Nasal cavity respiratory epithelium epithelial cell of viscerocranial mucosa (primary cell): ENCODE results near the gene PDE4A. TPM values are rescaled to one million over a fixed set of nuclear protein-coding genes. Genes with fewer than 3 reads are reported as not detected.

Experiments
- total RNA-seq: library from RNA; depleted of rRNA; stranded (reverse); fragments of >200 nt; gene quantifications from 2 replicates; pipeline ENCODE4 v1.2.3, GENCODE V29; 2014

The PDE4A gene
- 0.34 and 1.9 TPM in 2 replicates for total RNA-seq

GRCh38 chr19:10420444-10421239 is at the start of gene PDE4A:
TSS of gene PDE4A (plus strand) at chr19:10420538. CDS start at chr19:10420765, 227 bp downstream.

DNA sequence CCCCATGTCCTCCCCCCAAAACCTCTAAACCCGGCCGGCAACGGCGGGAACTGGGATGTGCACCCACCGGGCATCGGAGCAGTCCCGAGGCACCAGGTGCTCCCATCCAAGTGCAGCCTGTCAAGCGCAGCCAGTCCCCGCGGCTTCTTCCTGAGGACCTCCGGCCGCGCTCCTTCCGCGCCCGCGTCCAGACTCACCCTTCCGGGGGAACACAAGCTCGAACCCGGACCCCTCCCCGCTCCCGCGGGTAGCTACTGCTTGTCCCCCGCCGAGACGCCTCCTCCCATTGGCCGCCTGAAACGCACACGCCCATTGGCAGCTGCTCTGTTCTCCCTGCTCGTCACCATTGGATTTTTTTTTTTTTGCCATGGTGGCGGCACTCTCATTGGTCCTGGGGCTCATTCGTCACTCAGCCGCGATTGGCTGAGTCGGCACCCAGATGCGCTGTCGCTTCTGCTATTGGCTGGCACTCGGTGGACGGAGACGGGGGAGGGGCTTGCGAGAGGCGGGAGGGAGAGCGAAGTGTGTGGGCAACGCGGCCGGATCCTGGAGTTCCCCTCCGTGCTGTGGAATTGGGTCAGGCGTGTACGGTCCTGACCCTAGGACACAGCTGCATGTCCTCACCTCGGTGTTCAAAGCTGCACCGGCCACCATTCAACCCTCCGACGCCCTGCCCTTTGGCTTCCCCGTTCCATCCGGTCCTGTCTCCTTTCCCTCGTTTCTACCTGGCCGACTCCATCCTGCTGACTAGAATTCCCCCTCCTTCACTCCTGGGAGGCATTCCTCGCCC is 39.8 kb upstream of the PDE4A start, which contains the start of gene TYK2:
TSS of gene TYK2 (minus strand) at position 260 of the 790 bp plus-strand sequence. CDS start 2,166 bp downstream, outside the sequence.

DNA sequence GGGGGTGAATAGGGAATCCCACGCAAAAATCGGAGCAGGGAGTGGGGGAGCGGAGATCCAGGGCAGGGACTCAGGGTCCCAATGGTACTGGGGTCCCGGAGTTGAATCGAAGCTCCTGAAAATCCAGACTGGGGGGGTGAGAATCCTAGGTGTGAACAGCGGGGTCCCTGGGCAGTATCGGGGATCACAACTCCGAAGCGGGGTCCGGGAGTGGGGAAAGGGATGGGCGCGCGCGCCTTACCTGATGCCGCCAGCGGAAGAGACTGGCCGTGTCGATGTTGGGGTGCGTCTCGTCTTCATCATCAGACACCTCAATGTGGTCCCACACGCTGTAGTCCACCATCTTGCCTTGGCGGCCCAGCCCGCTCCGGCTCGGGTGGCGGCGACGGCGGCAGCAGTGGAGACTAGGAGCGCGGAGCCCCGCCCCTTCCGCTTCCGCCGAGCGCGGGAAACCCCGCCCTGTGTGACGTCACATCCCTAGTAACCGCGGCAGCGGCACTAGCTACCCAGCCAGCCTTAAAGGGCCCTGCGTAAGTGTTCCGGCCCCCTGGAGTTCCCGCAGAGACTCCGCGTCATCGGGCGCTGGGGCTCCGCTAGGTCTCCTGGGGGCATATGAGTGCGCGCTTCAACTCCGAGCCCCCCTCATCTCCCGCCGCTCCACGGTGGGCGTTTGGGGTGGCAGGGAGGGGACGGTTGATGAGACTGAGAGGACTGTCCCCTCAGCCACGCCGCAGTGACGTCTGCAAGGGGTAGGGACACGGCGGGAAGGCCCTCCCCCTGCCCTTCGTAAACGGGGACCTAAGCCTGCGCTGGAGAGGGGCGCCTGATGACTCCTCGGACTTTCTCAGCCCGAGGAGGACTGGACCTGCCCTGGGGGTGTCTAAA is 17.0 kb upstream of the PDE4A start, which contains the start of gene CDC37:
TSS of gene CDC37 (minus strand) at position 406 of the 885 bp plus-strand sequence. CDS start at position 343, 63 bp downstream.

DNA sequence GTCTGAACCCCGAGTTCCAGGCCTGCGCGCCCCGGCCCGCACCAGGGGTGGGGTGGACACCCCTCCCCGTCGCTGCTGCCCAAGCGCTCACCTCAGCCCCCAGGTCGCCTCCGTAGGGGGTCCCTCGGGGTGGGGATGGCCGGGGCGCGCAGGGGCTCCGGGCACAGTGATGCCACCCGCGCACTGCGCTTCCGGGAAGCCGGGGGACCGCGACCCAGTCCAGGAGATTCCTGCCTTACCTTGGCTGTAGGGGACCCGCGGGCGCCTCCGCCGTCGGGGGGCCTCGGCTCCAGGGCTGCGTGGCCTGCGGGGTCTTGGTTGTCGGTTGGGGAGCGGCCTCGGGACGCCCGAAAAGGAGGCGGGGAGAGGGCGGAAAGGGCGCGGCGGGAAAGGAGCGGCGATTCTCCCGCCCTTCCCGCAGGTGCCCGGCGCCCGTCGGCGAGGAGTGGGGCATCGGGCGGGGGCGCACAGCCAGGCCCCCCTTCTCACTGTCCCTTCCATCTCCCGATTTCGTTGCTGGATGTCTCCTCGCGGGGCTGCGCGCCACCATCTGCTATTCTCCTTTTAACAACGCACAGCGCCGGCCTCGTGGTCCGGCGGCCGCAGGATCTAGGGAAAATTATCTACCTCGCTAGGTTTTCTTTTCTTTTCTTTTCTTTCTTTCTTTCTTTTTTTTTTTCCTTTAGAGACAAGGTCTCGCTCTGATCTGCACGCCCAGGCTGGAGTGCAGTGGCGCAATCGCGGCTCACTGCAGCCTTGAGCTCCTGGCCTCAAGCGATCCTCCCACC is 82.9 kb downstream of the PDE4A start, which contains the start of gene KEAP1:
TSS of gene KEAP1 (minus strand) at position 355 of the 788 bp plus-strand sequence. CDS start 3,323 bp downstream, outside the sequence.

GRCh38 chr19:10517361-10517759 is 97.0 kb downstream of the PDE4A start, which contains the start of gene S1PR5:
TSS of gene S1PR5 (minus strand) at chr19:10517447. CDS start at chr19:10515011, 2,436 bp downstream.

Other genes starting within 250 kb of the PDE4A start
- 10.9 and 27.7 TPM in 2 replicates for gene DNMT1, start 225.6 kb upstream of the PDE4A start, total RNA-seq
- 2.4 and 3.7 TPM in 2 replicates for gene S1PR2, start 189.2 kb upstream of the PDE4A start, total RNA-seq
- gene MRPL4, start 168.3 kb upstream of the PDE4A start, total RNA-seq, result 25.6 and 33.3 TPM in 2 replicates
- 1.0 and 8.2 TPM in 2 replicates for gene ICAM1, start 149.4 kb upstream of the PDE4A start, total RNA-seq
- 1.0 and 5.8 TPM in 2 replicates for gene ICAM4, start 133.6 kb upstream of the PDE4A start, total RNA-seq
- gene ICAM5, start 130.6 kb upstream of the PDE4A start, total RNA-seq, result 1.7 and 6.4 TPM in 2 replicates
- gene ZGLP1, start 110.7 kb upstream of the PDE4A start, total RNA-seq, result 0.34 and 0.85 TPM in 2 replicates
- gene FDX2, start 104.5 kb upstream of the PDE4A start, total RNA-seq, result 16.4 and 18.8 TPM in 2 replicates
- 3.8 and 20.2 TPM in 2 replicates for gene RAVER1, start 87.0 kb upstream of the PDE4A start, total RNA-seq
- gene ICAM3, start 80.9 kb upstream of the PDE4A start, total RNA-seq, result 1.7 and 2.6 TPM in 2 replicates
- gene TYK2, start 40.0 kb upstream of the PDE4A start, total RNA-seq, result 41.4 and 70.1 TPM in 2 replicates
- 127 and 150 TPM in 2 replicates for gene CDC37, start 17.0 kb upstream of the PDE4A start, total RNA-seq
- gene KEAP1, start 82.8 kb downstream of the PDE4A start, total RNA-seq, result 51.6 and 61.2 TPM in 2 replicates
- gene S1PR5, start 96.9 kb downstream of the PDE4A start, total RNA-seq, result 4.4 and 19.5 TPM in 2 replicates
- gene ATG4D, start 123.4 kb downstream of the PDE4A start, total RNA-seq, result 28.9 and 34.9 TPM in 2 replicates
- gene KRI1, start 145.5 kb downstream of the PDE4A start, total RNA-seq, result 13.3 and 17.7 TPM in 2 replicates
- 9.3 and 13.3 TPM in 2 replicates for gene CDKN2D, start 148.4 kb downstream of the PDE4A start, total RNA-seq
- 111 and 115 TPM in 2 replicates for gene AP1M2, start 166.8 kb downstream of the PDE4A start, total RNA-seq
- gene SLC44A2, start 205.0 kb downstream of the PDE4A start, total RNA-seq, result 38.6 and 81.3 TPM in 2 replicates
- gene ILF3, start 233.8 kb downstream of the PDE4A start, total RNA-seq, result 100 and 133 TPM in 2 replicates